Adrenal gland (tissue), 12 donors: ENCODE data around the gene NR2C2AP. TPM values are rescaled to one million over a fixed set of nuclear protein-coding genes. Genes with fewer than 3 reads are reported as not detected.
"Not testable (repeated sequence)": the region's sequence is repeated elsewhere in the genome, so short reads cannot be mapped to it uniquely, and the experiment has no call there.

Experiments used
- DNase-seq, 7 donors: peaks; one replicate each; pipeline ENCODE4 v3.0.0-alpha.2; 2019 to 2020
- H3K27ac ChIP-seq, 5 donors: fragments of 200-600 bp; sonication (generic) in 4 of 5; 1 replicate in 3 of 5; 2 replicates in 2 of 5; pipeline versions ENCODE4 v1.5.1 to v1.8.0; 2016 to 2020; ENCODE audit warnings: mild to moderate bottlenecking in 1 of 5
- H3K27me3 ChIP-seq: fragments of 200-600 bp; 2 replicates; pipeline ENCODE4 v1.8.0; 2021
- H3K36me3 ChIP-seq, 2 donors: fragments of 200-600 bp; replicated peaks in 1 of 2; 1 replicate in 1 of 2; 2 replicates in 1 of 2; pipeline versions ENCODE4 v1.5.1 to v1.8.0; 2018 to 2022
- H3K4me1 ChIP-seq, 2 donors: fragments of 200-600 bp; replicated peaks in 1 of 2; 1 replicate in 1 of 2; 2 replicates in 1 of 2; pipeline versions ENCODE4 v1.5.1 to v1.8.0; 2018 to 2021
- H3K4me3 ChIP-seq, 4 donors: fragments of 200-600 bp; sonication (generic) in 3 of 4; one replicate each; pipeline ENCODE4 v1.5.1; 2016 to 2018
- H3K9me3 ChIP-seq, 3 donors: fragments of 200-600 bp; sonication (generic) in 1 of 3; replicated peaks in 1 of 3; 1 replicate in 2 of 3; 2 replicates in 1 of 3; pipeline versions ENCODE4 v1.5.1 to v1.8.0; 2016 to 2021
- CTCF ChIP-seq, 6 experiments: fragments of 450-650 bp in 4 of 6; fragments of 200-600 bp in 2 of 6; sonication (generic) in 1 of 6; IDR thresholded peaks; 1 replicate in 5 of 6; 2 replicates in 1 of 6; pipeline versions ENCODE4 v1.5.1 to v1.8.0; 2016 to 2021; ENCODE audit warnings: antibody characterized with exemption in 6 of 6, mild to moderate bottlenecking in 2 of 6, moderate library complexity in 1 of 6
- POLR2A ChIP-seq, 2 donors: fragments of 450-650 bp; IDR thresholded peaks; one replicate each; pipeline ENCODE4 v1.6.1; 2017; ENCODE audit warnings: antibody characterized with exemption in 2 of 2, mild to moderate bottlenecking in 2 of 2, moderate library complexity in 1 of 2
- WGBS, 4 donors: extraction: QIAGEN DNeasy Blood & Tissue Kit in 2 of 4; methylation state at CpG; one replicate each; pipeline versions ENCODE4 v1.1.5 to v1.1.7; 2013 to 2017; 5-methylcytosine and 5-hydroxymethylcytosine counted together
- intact Hi-C, 2 donors: fragments of 100-400 bp; cut with DNase I; formaldehyde crosslinking; loops; one replicate each; pipeline versions ENCODE4 v1.14.1 to v1.15.0; 2022 to 2023
- polyA plus RNA-seq, 3 donors: library from polyadenylated mRNA; stranded (reverse); fragments of 200-250 nt in 2 of 3; fragments of 350-450 nt in 1 of 3; fragmentation: Illumina TruSeq in 1 of 3; extraction: RNeasy Lipid Tissue Mini Kit (QIAGEN cat#74804) in 1 of 3; gene quantifications; one replicate each; pipeline ENCODE4 v1.2.3, GENCODE V29; 2013 to 2014
- total RNA-seq, 9 donors: library from RNA; depleted of rRNA in 4 of 9; stranded (reverse); fragments of >200 nt in 4 of 9; fragments of 120-200 nt in 1 of 9; fragmentation: NEBNext Ultra II Directional in 1 of 9; extraction: Animal tissue kit (Norgen Biotek cat#: 25700) in 1 of 9; gene quantifications; one replicate each; pipeline versions ENCODE4 v1.1.0 to v1.2.4, GENCODE V29; 2013 to 2023
- donor health status: healthy with polysubstance abuse.
- donor health status: Bipolar disorder and iron deficiency.
- donor health status: DM: yes; HTN: yes; CAD: no.
- donor health status: DM: no; HTN: no; CAD: no.
- donor health status: DM: no; HTN: no; CAD: no.
- donor health status: DM: yes; HTN: yes; CAD: no.

Gene NR2C2AP
- total and polyA plus RNA-seq, 12 donors, result 4.0 to 21.6 (median 12.3) TPM

- no peaks in the 10 kb centered on the region for H3K36me3 ChIP-seq
- no peak overlapping the region for H3K27ac ChIP-seq
- H3K4me3 ChIP-seq, result no peak overlapping the region
- DNase-seq, result no peak
- no peak for TF ChIP-seq CTCF (IDR thresholded peaks at IDR 0.05)
- TF ChIP-seq POLR2A (IDR thresholded peaks at IDR 0.05), result no peak
- WGBS, 4 donors, result 83 to 89% (median 86%) methylated on average over 6 of the region's 6 CpGs
- no peaks in the 10 kb centered on the region for H3K9me3 ChIP-seq
- intact Hi-C loops, result no loop called here
- peaks cover 0 to 8% of the 10 kb centered on the region in 2 donors for H3K4me1 ChIP-seq
- H3K27me3 ChIP-seq, result peaks cover 14% of the 10 kb centered on the region
Observed at GRCh38 chr19:19223636-19224035, 20.4 kb upstream of the NR2C2AP start.

DNA sequence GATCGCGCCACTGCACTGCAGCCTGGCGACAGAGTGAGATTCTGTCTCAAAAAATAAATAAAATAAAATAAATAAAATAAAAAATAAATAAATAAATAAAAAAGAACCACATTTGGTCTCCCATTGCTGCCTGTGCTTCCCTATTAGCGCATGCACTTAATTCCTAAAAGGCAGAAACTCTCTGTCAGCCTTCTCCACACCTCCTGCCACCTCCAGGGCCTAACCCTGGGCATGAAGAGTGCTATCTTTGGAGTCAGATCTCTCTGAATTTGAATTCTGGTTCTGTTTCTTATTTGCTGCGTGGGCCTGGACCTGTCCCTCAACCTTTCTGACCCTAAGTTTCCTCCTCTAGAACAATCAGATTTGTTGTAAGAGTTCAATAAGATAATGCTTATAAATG is 19.8 kb upstream of the NR2C2AP start:
- intact Hi-C loops, result no loop called here
- Histone ChIP-seq H3K4me1 (peaks cover 0 to 8% of the 10 kb centered on the region in 2 donors), H3K27me3 (peaks cover 14% of the 10 kb centered on the region), H3K4me3 (no peak overlapping the region), H3K9me3 (no peaks in the 10 kb centered on the region), H3K27ac (no peak overlapping the region), H3K36me3 (no peaks in the 10 kb centered on the region)
- 82 to 95% (median 86%) methylated on average over 5 of the region's 5 CpGs for WGBS, 4 donors
- DNase-seq, result no peak
- no peak for TF ChIP-seq POLR2A (IDR thresholded peaks at IDR 0.05)
- no peak for TF ChIP-seq CTCF (IDR thresholded peaks at IDR 0.05)

DNA sequence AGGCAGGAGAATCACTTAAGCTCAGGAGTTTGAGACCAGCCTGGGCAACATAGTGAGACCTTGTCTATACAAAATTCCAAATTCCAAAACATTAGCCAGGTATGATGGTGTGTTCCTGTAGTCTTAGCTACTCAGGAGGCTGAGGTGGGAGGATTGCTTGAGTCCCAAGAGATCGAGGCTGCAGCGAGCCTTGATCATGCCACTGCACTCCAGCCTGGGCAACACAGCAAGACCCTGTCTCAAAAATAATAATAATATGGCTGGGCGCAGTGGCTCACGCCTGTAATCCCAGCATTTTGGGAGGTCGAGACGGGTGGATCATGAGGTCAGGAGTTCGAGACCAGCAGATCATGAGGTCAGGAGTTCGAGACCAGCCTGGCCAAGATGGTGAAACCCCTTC is 17.8 kb upstream of the NR2C2AP start:
- 66 to 86% (median 82%) methylated on average over 6 to 8 of the region's 8 CpGs for WGBS, 4 donors
- intact Hi-C loops, result not testable (repeated sequence)

GRCh38 chr19:19218911-19219310 is 15.7 kb upstream of the NR2C2AP start:
- Histone ChIP-seq H3K4me3 (no peak overlapping the region), H3K27ac (no peak overlapping the region), H3K36me3 (no peaks in the 10 kb centered on the region), H3K4me1 (no peaks in the 10 kb centered on the region), H3K9me3 (no peaks in the 10 kb centered on the region), H3K27me3 (no peaks in the 10 kb centered on the region)
- 82 to 85% (median 83%) methylated on average over 14 to 21 of the region's 21 CpGs for WGBS, 4 donors
- TF ChIP-seq CTCF (IDR thresholded peaks at IDR 0.05) (no peak), POLR2A (IDR thresholded peaks at IDR 0.05) (no peak)
- intact Hi-C loops, result no loop called here
- DNase-seq, result no peak

More for the DNA sequence above, 17.8 kb upstream of the NR2C2AP start:
- DNase-seq, H3K4me1 ChIP-seq, H3K27me3 ChIP-seq, H3K27ac ChIP-seq, H3K36me3 ChIP-seq, H3K9me3 ChIP-seq, H3K4me3 ChIP-seq: not testable (repeated sequence)

GRCh38 chr19:19217099-19217498 is 13.9 kb upstream of the NR2C2AP start:
- intact Hi-C loops, result no loop called here
- H3K4me1 ChIP-seq, result no peaks in the 10 kb centered on the region
- TF ChIP-seq POLR2A (IDR thresholded peaks at IDR 0.05) (no peak), CTCF (IDR thresholded peaks at IDR 0.05) (no peak)
- H3K4me3 ChIP-seq, result no peak overlapping the region
- peaks cover 10% of the 10 kb centered on the region for H3K27me3 ChIP-seq
- no peak for DNase-seq
- no peak overlapping the region for H3K27ac ChIP-seq
- 46 to 57% (median 55%) methylated on average over 4 of the region's 4 CpGs for WGBS, 4 donors
- H3K9me3 ChIP-seq, result no peaks in the 10 kb centered on the region
- no peaks in the 10 kb centered on the region for H3K36me3 ChIP-seq
